Central memory CD8-positive, alpha-beta T cell (primary cell): ENCODE measurements around the gene IL18R1.
A peak's percentile ranks its signal among the peaks of the same experiment; 100 is the strongest.
"Not testable (repeated sequence)": the region's sequence is repeated elsewhere in the genome, so short reads cannot be mapped to it uniquely, and the experiment has no call there.

Experiments used
- ATAC-seq: fragments of 150-1000 bp; cut with Tn5 transposase; replicated peaks from 2 replicates; pipeline ENCODE4 v1.10.0; 2022; ENCODE audit warnings: mild to moderate bottlenecking, moderate FRiP score, moderate number of reproducible peaks; ENCODE audit not compliant: poor library complexity, severe bottlenecking; ENCODE audit errors: extremely low read depth
- DNase-seq, 2 donors: peaks; one replicate each; pipeline ENCODE4 v3.0.0; 2021; ENCODE audit warnings: low spot score in 2 of 2
- H3K27ac Mint-ChIP-seq: one replicate; pipeline ENCODE4 v1.8.0; 2022; ENCODE audit warnings: low read depth, mild to moderate bottlenecking, moderate library complexity, mixed read lengths
- H3K27me3 Mint-ChIP-seq: one replicate; pipeline ENCODE4 v1.8.0; 2022; ENCODE audit warnings: mixed read lengths
- H3K36me3 Mint-ChIP-seq: one replicate; pipeline ENCODE4 v1.8.0; 2022; ENCODE audit warnings: mild to moderate bottlenecking, moderate library complexity, mixed read lengths; ENCODE audit not compliant: insufficient read depth
- H3K4me1 Mint-ChIP-seq: one replicate; pipeline ENCODE4 v1.8.0; 2022; ENCODE audit warnings: mixed read lengths
- H3K4me3 Mint-ChIP-seq: one replicate; pipeline ENCODE4 v1.8.0; 2022; ENCODE audit warnings: mild to moderate bottlenecking, moderate library complexity, mixed read lengths
- H3K9me3 Mint-ChIP-seq: one replicate; pipeline ENCODE4 v1.8.0; 2022; ENCODE audit warnings: mixed read lengths

Gene IL18R1

GRCh38 chr2:102355526-102356380 lies at the start of gene IL18R1:
IL18R1 (plus strand) TSS chr2:102355796; CDS start chr2:102362661, 6,865 bp downstream.
- peak within 1 kb of the TSS; percentile 97 for H3K4me3 Mint-ChIP-seq
- ATAC-seq, result peak; percentile 86
- peak within 1 kb of the TSS; percentile 99 for H3K27ac Mint-ChIP-seq
- no peaks in the 10 kb centered on the region for H3K9me3 Mint-ChIP-seq
- H3K27me3 Mint-ChIP-seq, result no peaks in the 10 kb centered on the region
- H3K4me1 Mint-ChIP-seq, result peaks cover 42% of the 10 kb centered on the region
- DNase-seq, result peak; percentile 49
- peaks cover 7% of the 10 kb centered on the region for H3K36me3 Mint-ChIP-seq

DNA sequence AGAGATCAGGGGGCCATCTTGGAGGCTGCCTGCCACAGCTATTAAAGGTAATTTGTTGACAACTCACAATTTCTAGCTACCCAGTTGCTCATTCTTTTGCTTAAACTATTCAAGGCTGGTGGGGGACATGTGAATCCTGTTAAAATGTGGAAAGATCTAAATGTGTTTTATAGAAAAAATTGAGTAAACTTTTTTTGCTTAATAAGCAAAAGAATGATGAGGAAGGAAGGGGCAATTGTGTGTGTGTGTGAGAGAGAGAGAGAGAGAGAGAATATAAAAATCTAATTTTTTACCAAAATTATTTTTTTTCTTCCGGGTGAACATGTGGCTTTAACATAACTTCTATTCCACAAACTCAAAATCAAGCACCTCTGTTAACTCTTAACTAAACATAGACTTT lies 49.5 kb upstream of the IL18R1 start:
- DNase-seq, result no peak
- Mint-ChIP-seq H3K27me3 (peaks cover 26% of the 10 kb centered on the region), H3K36me3 (no peaks in the 10 kb centered on the region), H3K27ac (no peak overlapping the region), H3K4me1 (peaks cover 10% of the 10 kb centered on the region), H3K4me3 (no peak overlapping the region), H3K9me3 (no peaks in the 10 kb centered on the region)
- ATAC-seq, result no peak

GRCh38 chr2:102310964-102311640 lies 44.5 kb upstream of the IL18R1 start, which contains the start of gene IL1RL1:
IL1RL1 (plus strand) TSS chr2:102311563; CDS start chr2:102338265, 26,702 bp downstream.
- H3K4me3 Mint-ChIP-seq, result no peak within 1 kb of the TSS
- H3K27ac Mint-ChIP-seq, result no peak within 1 kb of the TSS
- no peaks in the 10 kb centered on the region for H3K36me3 Mint-ChIP-seq
- no peak for DNase-seq
- ATAC-seq, result no peak
- no peaks in the 10 kb centered on the region for H3K4me1 Mint-ChIP-seq
- no peaks in the 10 kb centered on the region for H3K9me3 Mint-ChIP-seq
- H3K27me3 Mint-ChIP-seq, result peaks cover 8% of the 10 kb centered on the region

DNA sequence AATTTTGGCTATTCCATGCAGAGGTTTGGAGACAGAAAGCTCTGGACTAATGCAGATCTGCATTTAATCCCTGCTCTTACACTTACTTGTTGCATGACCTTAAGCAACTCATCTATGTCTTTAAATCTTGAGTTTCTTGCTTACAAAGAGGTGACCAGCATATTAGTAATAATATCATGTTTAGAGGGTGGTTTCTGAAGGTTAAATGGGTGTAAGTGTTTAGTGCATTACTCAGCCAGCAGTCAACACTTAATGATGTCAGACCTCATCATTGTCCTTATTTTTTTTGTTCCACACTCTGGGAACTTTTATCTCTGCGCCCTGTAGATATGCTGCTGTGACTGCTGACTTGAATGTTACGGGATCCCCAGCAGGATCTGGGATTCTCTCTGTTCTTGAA lies 42.6 kb upstream of the IL18R1 start:
- H3K27ac Mint-ChIP-seq, result no peak overlapping the region
- no peaks in the 10 kb centered on the region for H3K36me3 Mint-ChIP-seq
- no peak overlapping the region for H3K4me3 Mint-ChIP-seq
- ATAC-seq (no peak), DNase-seq (no peak)
- H3K27me3 Mint-ChIP-seq, result peaks cover 8% of the 10 kb centered on the region
- H3K4me1 Mint-ChIP-seq, result no peaks in the 10 kb centered on the region
- no peaks in the 10 kb centered on the region for H3K9me3 Mint-ChIP-seq

DNA sequence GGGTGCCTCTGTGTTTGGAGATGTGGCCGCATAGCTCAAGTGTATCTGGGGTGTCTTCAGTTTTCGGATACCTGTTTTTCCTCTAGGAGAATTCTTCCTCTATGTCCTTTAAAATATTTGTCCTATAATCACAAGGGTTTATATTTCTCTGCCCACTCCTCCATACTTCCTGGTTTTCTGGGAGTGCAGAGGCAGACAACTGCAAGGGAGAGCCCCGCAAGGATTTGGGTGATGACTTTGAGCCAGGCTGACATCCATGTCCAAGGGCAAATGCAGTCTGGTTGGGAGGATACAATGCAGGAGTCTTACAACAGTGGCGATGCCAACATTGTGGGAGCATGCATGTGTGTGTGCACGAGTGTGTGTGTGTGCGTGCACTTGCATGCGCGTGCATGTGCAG lies 42.1 kb upstream of the IL18R1 start:
- H3K9me3 Mint-ChIP-seq, result no peaks in the 10 kb centered on the region
- H3K27ac Mint-ChIP-seq, result no peak overlapping the region
- peaks cover 8% of the 10 kb centered on the region for H3K27me3 Mint-ChIP-seq
- no peak overlapping the region for H3K4me3 Mint-ChIP-seq
- ATAC-seq (no peak), DNase-seq (no peak)
- H3K36me3 Mint-ChIP-seq, result no peaks in the 10 kb centered on the region
- H3K4me1 Mint-ChIP-seq, result no peaks in the 10 kb centered on the region

- Mint-ChIP-seq H3K4me1 (no peaks in the 10 kb centered on the region), H3K27ac (no peak overlapping the region), H3K4me3 (no peak overlapping the region), H3K36me3 (no peaks in the 10 kb centered on the region), H3K27me3 (peaks cover 8% of the 10 kb centered on the region), H3K9me3 (no peaks in the 10 kb centered on the region)
- no peak for ATAC-seq
- DNase-seq, result no peak
Measured at GRCh38 chr2:102313950-102314349, 41.6 kb upstream of the IL18R1 start.

GRCh38 chr2:102315921-102316320 lies 39.7 kb upstream of the IL18R1 start:
- Mint-ChIP-seq H3K36me3 (no peaks in the 10 kb centered on the region), H3K9me3 (no peaks in the 10 kb centered on the region), H3K4me3 (no peak overlapping the region), H3K4me1 (no peaks in the 10 kb centered on the region), H3K27me3 (no peaks in the 10 kb centered on the region), H3K27ac (no peak overlapping the region)
- no peak for DNase-seq
- no peak for ATAC-seq

- no peak for ATAC-seq
- Mint-ChIP-seq H3K4me3 (no peak overlapping the region), H3K27me3 (no peaks in the 10 kb centered on the region), H3K27ac (no peak overlapping the region), H3K4me1 (no peaks in the 10 kb centered on the region), H3K36me3 (no peaks in the 10 kb centered on the region), H3K9me3 (no peaks in the 10 kb centered on the region)
- DNase-seq, result no peak
Measured at GRCh38 chr2:102317715-102318114, 37.9 kb upstream of the IL18R1 start.

DNA sequence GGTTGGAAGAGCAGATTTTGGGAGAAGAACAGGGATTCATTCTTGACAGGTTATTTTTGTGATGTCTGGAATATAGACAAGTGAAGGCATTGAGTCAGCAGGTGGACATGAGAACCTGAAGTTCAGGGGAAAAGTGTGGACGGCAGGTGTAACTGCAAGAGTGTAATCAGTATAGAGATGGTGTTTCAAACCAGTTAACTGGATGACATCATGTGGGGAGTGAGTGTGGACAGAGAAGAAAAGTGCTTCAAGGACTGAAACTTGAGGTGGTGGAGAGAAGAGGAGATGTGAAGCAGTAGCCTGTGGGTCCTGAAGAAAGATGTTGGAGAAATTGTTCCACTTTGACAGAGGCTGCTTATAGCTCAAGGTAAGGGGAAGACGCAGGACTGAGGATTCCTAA lies 37.2 kb upstream of the IL18R1 start:
- no peak overlapping the region for H3K27ac Mint-ChIP-seq
- H3K27me3 Mint-ChIP-seq, result no peaks in the 10 kb centered on the region
- H3K4me3 Mint-ChIP-seq, result no peak overlapping the region
- no peaks in the 10 kb centered on the region for H3K36me3 Mint-ChIP-seq
- DNase-seq, result no peak
- no peak for ATAC-seq
- no peaks in the 10 kb centered on the region for H3K4me1 Mint-ChIP-seq
- H3K9me3 Mint-ChIP-seq, result no peaks in the 10 kb centered on the region

GRCh38 chr2:102321941-102322719 lies 33.5 kb upstream of the IL18R1 start:
- H3K9me3 Mint-ChIP-seq, result no peaks in the 10 kb centered on the region
- ATAC-seq (no peak), DNase-seq (no peak)
- H3K27ac Mint-ChIP-seq, result no peak overlapping the region
- no peaks in the 10 kb centered on the region for H3K4me1 Mint-ChIP-seq
- no peak overlapping the region for H3K4me3 Mint-ChIP-seq
- no peaks in the 10 kb centered on the region for H3K36me3 Mint-ChIP-seq
- H3K27me3 Mint-ChIP-seq, result peaks cover 11% of the 10 kb centered on the region

GRCh38 chr2:102324914-102325313 lies 30.7 kb upstream of the IL18R1 start:
- not testable (repeated sequence) for H3K36me3 Mint-ChIP-seq, H3K4me3 Mint-ChIP-seq, DNase-seq, ATAC-seq, H3K4me1 Mint-ChIP-seq, H3K27ac Mint-ChIP-seq, H3K9me3 Mint-ChIP-seq
- peaks cover 11% of the 10 kb centered on the region for H3K27me3 Mint-ChIP-seq

DNA sequence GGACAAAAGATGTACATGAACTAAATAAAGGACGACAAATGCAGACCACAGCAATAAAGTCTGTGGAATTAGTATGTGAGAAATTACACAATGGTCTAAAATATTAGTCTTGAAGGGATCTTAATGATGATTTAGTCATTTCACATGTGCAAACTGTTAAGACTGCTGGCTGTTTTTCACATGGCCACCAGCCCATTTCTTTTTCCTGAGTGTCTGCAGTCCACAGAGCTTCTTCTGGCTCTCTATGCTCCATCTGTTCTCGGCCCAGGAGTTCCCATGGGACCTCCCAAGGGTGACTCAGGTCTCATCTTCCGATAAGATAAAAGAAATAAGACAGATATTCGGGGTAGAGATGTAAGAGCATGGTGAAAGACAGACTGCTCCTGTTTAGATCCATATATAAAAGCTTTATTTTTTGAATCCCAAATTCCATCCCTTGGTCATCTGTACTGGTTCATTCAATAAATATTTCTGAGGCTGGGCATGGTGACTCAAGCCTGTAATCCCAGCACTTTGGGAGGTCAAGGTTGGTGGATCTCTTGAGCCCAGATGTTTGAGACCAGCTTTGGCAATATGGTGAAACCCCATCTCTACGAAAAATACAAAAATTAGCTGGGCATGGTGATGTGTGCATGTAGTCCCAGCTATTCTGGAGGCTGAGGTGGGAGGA lies 24.1 kb upstream of the IL18R1 start:
- Mint-ChIP-seq H3K9me3 (no peaks in the 10 kb centered on the region), H3K4me1 (no peaks in the 10 kb centered on the region), H3K36me3 (no peaks in the 10 kb centered on the region), H3K27ac (no peak overlapping the region), H3K27me3 (peaks cover 11% of the 10 kb centered on the region), H3K4me3 (no peak overlapping the region)
- ATAC-seq (no peak), DNase-seq (no peak)
